Neural progenitor cell (in vitro differentiated cells): Measurements from ENCODE around the gene ZMIZ1. TPM values are rescaled to one million over a fixed set of nuclear protein-coding genes. Genes with fewer than 3 reads are reported as not detected.
"Not testable (repeated sequence)": the region's sequence is repeated elsewhere in the genome, so short reads cannot be mapped to it uniquely, and the experiment has no call there.

ENCODE experiments used
- DNase-seq: peaks from one replicate; pipeline ENCODE4 v3.0.0-alpha.2; 2016; ENCODE audit warnings: low spot score
- H2AFZ ChIP-seq: fragments of 200-600 bp; sonication (generic); replicated peaks from 2 replicates; pipeline ENCODE4 v1.6.1; 2016; ENCODE audit warnings: antibody characterized with exemption
- H3F3A ChIP-seq: fragments of 200-600 bp; sonication (generic); 2 replicates; pipeline ENCODE4 v1.6.1; 2016; ENCODE audit warnings: antibody characterized with exemption, low read depth
- H3K27ac ChIP-seq: fragments of 200-600 bp; sonication (generic); 2 replicates; pipeline ENCODE4 v1.5.1; 2016; ENCODE audit warnings: mild to moderate bottlenecking
- H3K27me3 ChIP-seq: fragments of 200-600 bp; sonication (generic); 2 replicates; pipeline ENCODE4 v1.6.1; 2016; ENCODE audit warnings: mild to moderate bottlenecking, moderate library complexity
- H3K36me3 ChIP-seq: fragments of 200-600 bp; sonication (generic); 2 replicates; pipeline ENCODE4 v1.5.1; 2016
- H3K4me1 ChIP-seq: fragments of 200-600 bp; sonication (generic); 2 replicates; pipeline ENCODE4 v1.6.1; 2016; ENCODE audit warnings: mixed run types
- H3K4me2 ChIP-seq: fragments of 200-600 bp; sonication (generic); 2 replicates; pipeline ENCODE4 v1.6.1; 2016
- H3K4me3 ChIP-seq: fragments of 200-600 bp; sonication (generic); 2 replicates; pipeline ENCODE4 v1.5.1; 2016
- H3K79me2 ChIP-seq: fragments of 200-600 bp; sonication (generic); 2 replicates; pipeline ENCODE4 v1.6.1; 2016; ENCODE audit warnings: low read depth
- H3K9ac ChIP-seq: fragments of 200-600 bp; sonication (generic); 2 replicates; pipeline ENCODE4 v1.6.1; 2016
- H3K9me3 ChIP-seq: fragments of 200-600 bp; sonication (generic); 2 replicates; pipeline ENCODE4 v1.5.1; 2016; ENCODE audit warnings: low read depth
- H4K20me1 ChIP-seq: fragments of 200-600 bp; sonication (generic); 2 replicates; pipeline ENCODE4 v1.6.1; 2016; ENCODE audit warnings: low read depth
- H3K27ac Mint-ChIP-seq: 3 replicates; pipeline ENCODE4 v1.8.0; 2021; ENCODE audit warnings: mixed read lengths
- H3K27me3 Mint-ChIP-seq: 2 replicates; pipeline ENCODE4 v1.8.0; 2022; ENCODE audit warnings: low read depth, mild to moderate bottlenecking, inconsistent platforms, moderate library complexity, mixed read lengths; ENCODE audit not compliant: insufficient read depth
- H3K36me3 Mint-ChIP-seq: 3 replicates; pipeline ENCODE4 v1.8.0; 2021; ENCODE audit warnings: mixed read lengths
- H3K4me1 Mint-ChIP-seq: 3 replicates; pipeline ENCODE4 v1.8.0; 2021; ENCODE audit warnings: mixed read lengths
- H3K4me3 Mint-ChIP-seq: 3 replicates; pipeline ENCODE4 v1.8.0; 2021; ENCODE audit warnings: mild to moderate bottlenecking, moderate library complexity, mixed read lengths
- H3K9me3 Mint-ChIP-seq: 3 replicates; pipeline ENCODE4 v1.8.0; 2020; ENCODE audit warnings: mixed read lengths
- EZH2 ChIP-seq: fragments of 200-600 bp; sonication (generic); IDR thresholded peaks from 2 replicates; pipeline ENCODE4 v1.6.1; 2017; ENCODE audit warnings: antibody characterized with exemption, mild to moderate bottlenecking, moderate library complexity
- EZH2phosphoT487 ChIP-seq: fragments of 200-600 bp; sonication (generic); IDR thresholded peaks from 2 replicates; pipeline ENCODE4 v1.6.1; 2017; ENCODE audit warnings: antibody characterized with exemption
- total RNA-seq: library from RNA; depleted of rRNA; stranded (reverse); fragments of >200 nt; gene quantifications from 2 replicates; pipeline ENCODE4 v1.2.3, GENCODE V29; 2015; ENCODE audit warnings: low replicate concordance
- TF ChIP-seq, protein P1 (sequence below): fragments of 200-600 bp; sonication (generic); IDR thresholded peaks from 2 replicates; pipeline ENCODE4 v1.5.1; 2017; ENCODE audit warnings: antibody characterized with exemption, mild to moderate bottlenecking

ZMIZ1 gene
- total RNA-seq, 1 donor from 2014 or later: 5.8 TPM

- H3K4me1 ChIP-seq: peaks cover 5% of the 10 kb centered on the region
- TF ChIP-seq EZH2: no peak
- TF ChIP-seq, protein P1, sequence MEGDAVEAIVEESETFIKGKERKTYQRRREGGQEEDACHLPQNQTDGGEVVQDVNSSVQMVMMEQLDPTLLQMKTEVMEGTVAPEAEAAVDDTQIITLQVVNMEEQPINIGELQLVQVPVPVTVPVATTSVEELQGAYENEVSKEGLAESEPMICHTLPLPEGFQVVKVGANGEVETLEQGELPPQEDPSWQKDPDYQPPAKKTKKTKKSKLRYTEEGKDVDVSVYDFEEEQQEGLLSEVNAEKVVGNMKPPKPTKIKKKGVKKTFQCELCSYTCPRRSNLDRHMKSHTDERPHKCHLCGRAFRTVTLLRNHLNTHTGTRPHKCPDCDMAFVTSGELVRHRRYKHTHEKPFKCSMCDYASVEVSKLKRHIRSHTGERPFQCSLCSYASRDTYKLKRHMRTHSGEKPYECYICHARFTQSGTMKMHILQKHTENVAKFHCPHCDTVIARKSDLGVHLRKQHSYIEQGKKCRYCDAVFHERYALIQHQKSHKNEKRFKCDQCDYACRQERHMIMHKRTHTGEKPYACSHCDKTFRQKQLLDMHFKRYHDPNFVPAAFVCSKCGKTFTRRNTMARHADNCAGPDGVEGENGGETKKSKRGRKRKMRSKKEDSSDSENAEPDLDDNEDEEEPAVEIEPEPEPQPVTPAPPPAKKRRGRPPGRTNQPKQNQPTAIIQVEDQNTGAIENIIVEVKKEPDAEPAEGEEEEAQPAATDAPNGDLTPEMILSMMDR: no peak
- no peak for TF ChIP-seq EZH2phosphoT487
- Mint-ChIP-seq H3K9me3 (no peaks in the 10 kb centered on the region), H3K4me1 (peaks cover 17% of the 10 kb centered on the region), H3K27ac (peak overlapping the region; percentile 77), H3K27me3 (peaks cover 6% of the 10 kb centered on the region), H3K36me3 (no peaks in the 10 kb centered on the region), H3K4me3 (no peak overlapping the region)
- no peaks in the 10 kb centered on the region for H3K79me2 ChIP-seq
- H3K27ac ChIP-seq: no peak overlapping the region
- H3K4me2 ChIP-seq: no peak overlapping the region
- H2AFZ ChIP-seq: no peak overlapping the region
- no peak for DNase-seq
- no peaks in the 10 kb centered on the region for H3F3A ChIP-seq
- H3K4me3 ChIP-seq: no peak overlapping the region
- no peaks in the 10 kb centered on the region for H3K36me3 ChIP-seq
- no peaks in the 10 kb centered on the region for H4K20me1 ChIP-seq
- H3K9ac ChIP-seq: no peak overlapping the region
- no peaks in the 10 kb centered on the region for H3K9me3 ChIP-seq
- H3K27me3 ChIP-seq: no peaks in the 10 kb centered on the region
Measured at GRCh38 chr10:79034271-79034876, 34.4 kb upstream of the ZMIZ1 start.

- H3K9ac ChIP-seq, H3K9me3 Mint-ChIP-seq, H3K27me3 Mint-ChIP-seq, H3K27ac Mint-ChIP-seq, H3K4me1 ChIP-seq, H4K20me1 ChIP-seq, DNase-seq, H3F3A ChIP-seq, H3K27me3 ChIP-seq, H3K27ac ChIP-seq, H3K4me3 ChIP-seq, H2AFZ ChIP-seq, H3K36me3 ChIP-seq, H3K9me3 ChIP-seq, H3K4me2 ChIP-seq, H3K36me3 Mint-ChIP-seq, H3K79me2 ChIP-seq, H3K4me3 Mint-ChIP-seq: not testable (repeated sequence)
- H3K4me1 Mint-ChIP-seq: peaks cover 19% of the 10 kb centered on the region
Measured at GRCh38 chr10:79036416-79036815, 32.4 kb upstream of the ZMIZ1 start.

DNA sequence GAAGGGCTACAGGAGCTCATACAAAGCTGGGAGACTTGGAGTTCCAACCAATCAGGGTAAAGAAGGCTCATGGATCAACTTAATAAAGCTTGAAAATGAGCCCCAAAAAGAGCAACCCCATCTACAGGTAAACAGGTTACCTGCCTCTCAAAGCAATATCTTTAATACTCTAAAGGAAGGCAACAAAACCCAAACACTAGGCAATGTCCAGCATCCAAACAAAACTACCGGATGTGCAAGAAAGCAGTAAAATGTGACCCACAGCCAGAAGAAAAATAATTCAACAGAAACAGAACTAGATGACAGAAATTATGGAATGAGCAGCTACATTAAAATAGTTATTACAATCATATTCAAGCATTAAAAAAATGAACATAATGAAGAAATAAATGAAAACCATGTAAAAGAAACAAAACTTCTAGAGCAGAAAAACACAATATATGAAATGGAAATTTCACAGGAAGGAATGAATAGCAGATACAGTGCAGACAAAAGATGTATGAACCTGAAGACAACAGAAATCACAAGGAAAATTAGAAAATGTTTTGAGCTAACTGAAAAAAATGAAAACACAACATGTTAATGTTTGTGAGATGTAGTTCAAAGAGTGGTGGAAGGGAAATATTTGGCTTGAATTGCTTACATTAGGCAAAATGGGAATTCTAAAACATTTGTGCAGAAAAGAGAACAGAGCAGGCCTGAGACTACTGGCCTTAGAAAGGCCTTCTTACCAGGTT lies 30.5 kb upstream of the ZMIZ1 start:
- H3K9me3 Mint-ChIP-seq: no peaks in the 10 kb centered on the region
- Histone ChIP-seq H3K36me3 (no peaks in the 10 kb centered on the region), H3K4me3 (no peak overlapping the region), H3K9me3 (no peaks in the 10 kb centered on the region), H2AFZ (no peak overlapping the region), H3K4me2 (no peak overlapping the region), H3K79me2 (no peaks in the 10 kb centered on the region), H3K9ac (no peak overlapping the region), H3F3A (no peaks in the 10 kb centered on the region), H3K27ac (no peak overlapping the region), H4K20me1 (no peaks in the 10 kb centered on the region), H3K27me3 (no peaks in the 10 kb centered on the region), H3K4me1 (peaks cover 5% of the 10 kb centered on the region)
- peak overlapping the region; percentile 79 for H3K27ac Mint-ChIP-seq
- peaks cover 6% of the 10 kb centered on the region for H3K27me3 Mint-ChIP-seq
- H3K4me3 Mint-ChIP-seq: no peak overlapping the region
- no peak for DNase-seq
- peaks cover 19% of the 10 kb centered on the region for H3K4me1 Mint-ChIP-seq
- H3K36me3 Mint-ChIP-seq: no peaks in the 10 kb centered on the region
- TF ChIP-seq EZH2phosphoT487 (no peak), EZH2 (no peak)
- TF ChIP-seq, protein P1: no peak

DNA sequence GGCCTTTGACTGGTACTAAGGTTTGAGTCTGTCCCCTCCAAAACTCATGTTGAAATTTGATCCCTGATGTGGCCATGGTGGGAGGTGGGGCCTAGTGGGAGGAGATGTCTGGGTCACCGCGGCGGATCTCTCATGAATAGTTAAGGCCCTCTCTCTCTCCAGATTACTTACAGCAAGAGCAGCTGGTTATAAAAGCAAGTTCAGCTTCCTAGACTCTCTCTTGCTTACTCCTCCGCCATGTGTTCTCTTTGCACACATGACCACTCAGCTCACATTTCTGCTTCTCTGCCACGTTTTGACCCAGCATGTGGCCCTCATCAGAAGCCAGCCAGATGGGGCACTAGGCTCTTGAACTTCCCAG lies 29.9 kb upstream of the ZMIZ1 start:
- Histone ChIP-seq H4K20me1 (no peaks in the 10 kb centered on the region), H2AFZ (no peak overlapping the region), H3K4me2 (no peak overlapping the region), H3K4me3 (no peak overlapping the region), H3K9ac (no peak overlapping the region), H3K9me3 (no peaks in the 10 kb centered on the region), H3F3A (no peaks in the 10 kb centered on the region), H3K36me3 (no peaks in the 10 kb centered on the region), H3K27me3 (no peaks in the 10 kb centered on the region), H3K27ac (no peak overlapping the region), H3K79me2 (no peaks in the 10 kb centered on the region), H3K4me1 (peaks cover 5% of the 10 kb centered on the region)
- peak overlapping the region; percentile 79 for H3K27ac Mint-ChIP-seq
- peak overlapping the region; percentile 53 for H3K4me3 Mint-ChIP-seq
- H3K4me1 Mint-ChIP-seq: peaks cover 19% of the 10 kb centered on the region
- no peak for TF ChIP-seq EZH2phosphoT487
- TF ChIP-seq EZH2: no peak
- TF ChIP-seq, protein P1: no peak
- H3K36me3 Mint-ChIP-seq: no peaks in the 10 kb centered on the region
- no peaks in the 10 kb centered on the region for H3K9me3 Mint-ChIP-seq
- H3K27me3 Mint-ChIP-seq: peaks cover 6% of the 10 kb centered on the region
- peak; percentile 78 for DNase-seq
